Activated naive CD4-positive, alpha-beta T cell treated with Interleukin-2 at 50 U/mL for 16 hours (primary cell): ENCODE results near the gene GGT5.
"Not testable (repeated sequence)": the region's sequence is repeated elsewhere in the genome, so short reads cannot be mapped to it uniquely, and the experiment has no call there.

Experiments
- DNase-seq: peaks from one replicate; pipeline ENCODE4 v3.0.0-alpha.2; 2020

Gene GGT5

DNA sequence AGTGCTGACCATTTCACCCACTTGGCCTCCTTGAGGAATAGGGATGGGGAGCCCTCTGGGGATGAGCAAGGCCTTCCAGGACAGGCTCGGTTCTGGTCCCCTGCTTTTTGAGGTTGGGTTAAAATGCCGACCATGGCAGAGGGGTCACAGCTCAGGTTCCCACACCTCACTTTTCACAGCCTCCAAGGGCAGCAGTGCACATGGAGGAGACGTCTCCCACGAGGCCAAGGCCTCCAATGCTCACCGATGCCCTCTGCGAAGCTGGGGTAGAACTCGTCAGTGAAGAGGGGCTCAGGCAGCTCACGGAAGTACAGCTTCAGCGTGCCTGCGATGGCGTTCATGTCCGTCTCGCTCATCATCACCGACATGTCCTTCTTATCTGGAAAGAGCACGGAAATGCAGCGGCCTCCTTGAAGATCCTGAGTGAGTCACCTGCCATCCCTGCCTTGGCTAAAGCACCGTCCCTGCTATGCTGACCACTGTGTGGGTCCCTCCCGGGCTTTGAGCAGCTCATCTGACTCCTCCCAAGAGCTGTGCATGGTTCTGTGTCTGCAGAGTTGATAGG is 17.4 kb upstream of the GGT5 start:
- DNase-seq, result not testable (repeated sequence)

DNA sequence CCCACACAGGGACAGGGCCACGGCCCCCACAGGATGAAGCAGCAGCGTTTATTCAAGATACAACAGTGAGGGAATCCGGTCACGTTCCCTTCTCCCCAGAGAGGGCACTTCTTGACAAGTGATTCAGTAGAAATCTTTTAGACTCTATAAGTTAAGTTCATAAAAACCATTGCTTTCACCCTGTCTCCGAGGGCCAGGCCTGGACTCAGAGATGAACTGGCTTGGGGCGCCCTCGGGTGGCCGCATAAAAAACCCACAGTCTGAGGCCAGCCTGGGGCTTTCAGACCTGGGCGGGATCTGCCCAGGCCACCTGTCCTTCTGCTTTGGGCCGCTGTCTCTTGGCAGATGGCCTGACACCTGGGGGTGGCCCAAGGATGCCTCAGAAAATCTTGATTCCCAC is 14.6 kb upstream of the GGT5 start:
- DNase-seq, result peak; percentile 63

DNA sequence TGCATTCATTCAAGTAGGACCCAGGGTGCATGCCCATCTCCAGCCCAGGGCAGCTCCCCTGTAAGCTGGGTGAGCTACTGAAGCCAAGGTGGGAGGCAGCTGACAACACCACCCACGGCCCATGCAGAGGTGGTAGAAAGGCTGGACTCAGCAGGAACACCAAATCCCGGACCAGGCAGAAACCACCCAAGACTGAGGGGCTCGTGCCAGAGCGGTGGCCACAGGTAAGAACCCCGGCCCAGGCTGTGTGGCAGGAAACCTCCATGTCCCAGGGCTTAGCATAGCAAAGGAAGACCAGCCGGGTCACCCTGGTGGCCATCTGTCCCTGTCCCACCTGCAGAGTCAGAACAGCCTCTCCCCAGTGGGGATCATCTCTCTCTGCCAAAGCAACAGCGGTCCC is 11.9 kb upstream of the GGT5 start:
- DNase-seq, result not testable (repeated sequence)

DNA sequence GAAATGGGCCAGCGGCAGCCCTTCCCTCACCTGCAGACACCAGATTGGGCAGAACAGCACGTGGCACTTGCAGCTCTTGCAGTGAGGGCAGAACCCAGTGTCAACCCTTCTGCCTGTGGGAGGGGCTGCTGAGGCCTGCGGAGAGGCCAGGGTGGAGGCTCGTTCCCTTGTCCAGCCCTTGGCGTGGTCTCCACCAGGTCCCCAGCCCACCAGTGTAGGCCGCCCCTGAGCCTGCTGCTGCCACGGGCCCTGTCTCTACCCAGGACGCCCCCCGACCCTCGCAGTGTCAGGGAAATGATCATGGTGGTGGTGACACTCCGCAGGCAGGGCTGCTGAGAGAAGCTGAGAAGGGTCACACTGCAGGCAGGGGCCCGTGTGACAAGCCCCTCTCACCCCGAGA is 11.3 kb upstream of the GGT5 start:
- DNase-seq, result not testable (repeated sequence)

DNA sequence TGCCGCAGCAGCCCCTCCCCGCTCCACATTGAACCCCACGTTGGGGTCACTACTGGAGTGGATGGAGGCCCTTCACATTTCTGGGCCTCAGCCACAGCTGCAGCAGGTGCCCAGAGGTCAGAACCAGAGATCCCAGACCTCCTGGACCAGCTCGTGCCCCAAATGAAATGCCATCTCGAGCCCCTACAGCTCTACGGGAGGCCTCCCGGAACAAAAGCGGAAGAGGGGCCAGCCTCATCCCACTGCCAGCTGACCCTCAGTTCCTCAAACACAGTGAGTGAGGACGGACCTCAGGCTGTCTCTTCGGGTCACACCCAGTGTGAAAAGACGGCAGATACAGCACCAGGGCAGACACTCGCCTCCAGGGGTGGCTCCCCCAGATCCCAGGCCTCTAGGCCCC is 8.2 kb upstream of the GGT5 start:
- DNase-seq, result not testable (repeated sequence)

DNA sequence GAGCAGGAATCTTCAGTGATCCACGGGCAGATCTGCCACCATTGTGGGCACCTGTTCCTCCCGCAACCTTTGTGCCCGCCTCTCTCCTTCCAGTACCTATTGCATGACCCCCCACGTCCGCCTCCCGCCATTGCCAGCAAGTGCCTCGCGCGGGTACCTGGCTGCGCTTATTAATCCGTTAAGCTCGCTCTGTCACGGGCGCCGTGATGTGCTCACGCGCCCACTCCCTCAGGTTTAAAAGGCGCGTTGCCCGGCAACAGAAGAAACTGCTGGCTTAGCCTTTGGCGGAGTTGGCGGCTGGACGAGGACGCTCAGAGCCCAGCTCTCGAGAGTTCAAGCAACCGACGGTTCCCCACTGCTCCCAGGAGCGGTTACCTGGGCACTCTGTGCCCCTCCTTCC is 6.4 kb upstream of the GGT5 start:
- DNase-seq, result not testable (repeated sequence)

DNA sequence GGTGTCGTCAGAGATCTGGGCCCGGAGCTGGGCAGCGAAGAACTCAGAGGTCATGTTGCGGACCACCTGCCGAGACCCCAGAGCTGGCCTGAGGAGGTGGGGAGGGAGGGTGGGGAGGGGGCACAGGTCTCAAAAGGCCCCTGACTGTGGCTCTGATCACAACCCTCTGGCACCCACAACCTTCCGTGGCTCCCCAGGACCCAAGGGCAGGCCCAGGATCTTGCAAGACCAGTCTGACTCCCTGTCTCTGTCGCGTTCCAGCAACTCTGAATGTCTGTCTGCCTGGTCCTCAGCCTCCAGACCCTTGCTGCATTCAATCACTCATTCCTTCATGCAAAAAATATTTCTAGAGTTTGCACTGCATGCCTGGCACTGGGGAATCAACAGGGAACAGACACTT is 4.5 kb upstream of the GGT5 start:
- not testable (repeated sequence) for DNase-seq

DNA sequence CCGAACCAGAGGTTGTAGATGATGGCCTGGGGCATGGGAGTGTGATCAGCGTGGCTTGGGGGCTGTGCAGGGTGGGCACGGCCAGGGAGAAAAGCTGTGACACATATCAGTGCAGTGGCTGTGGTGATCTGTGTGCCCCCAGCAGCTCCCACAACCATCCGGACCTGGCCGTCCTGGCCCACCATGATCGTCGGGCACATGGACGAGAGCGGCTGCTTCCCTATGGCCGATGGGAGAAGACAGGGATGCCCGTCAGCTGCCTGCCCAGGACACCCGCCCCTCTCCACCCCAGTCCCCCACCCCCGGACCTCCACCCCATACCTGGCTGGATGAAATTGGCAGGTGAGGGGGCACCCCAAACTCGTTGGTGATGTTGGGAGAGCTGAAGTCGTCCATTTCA is 3.7 kb upstream of the GGT5 start:
- DNase-seq, result not testable (repeated sequence)

DNA sequence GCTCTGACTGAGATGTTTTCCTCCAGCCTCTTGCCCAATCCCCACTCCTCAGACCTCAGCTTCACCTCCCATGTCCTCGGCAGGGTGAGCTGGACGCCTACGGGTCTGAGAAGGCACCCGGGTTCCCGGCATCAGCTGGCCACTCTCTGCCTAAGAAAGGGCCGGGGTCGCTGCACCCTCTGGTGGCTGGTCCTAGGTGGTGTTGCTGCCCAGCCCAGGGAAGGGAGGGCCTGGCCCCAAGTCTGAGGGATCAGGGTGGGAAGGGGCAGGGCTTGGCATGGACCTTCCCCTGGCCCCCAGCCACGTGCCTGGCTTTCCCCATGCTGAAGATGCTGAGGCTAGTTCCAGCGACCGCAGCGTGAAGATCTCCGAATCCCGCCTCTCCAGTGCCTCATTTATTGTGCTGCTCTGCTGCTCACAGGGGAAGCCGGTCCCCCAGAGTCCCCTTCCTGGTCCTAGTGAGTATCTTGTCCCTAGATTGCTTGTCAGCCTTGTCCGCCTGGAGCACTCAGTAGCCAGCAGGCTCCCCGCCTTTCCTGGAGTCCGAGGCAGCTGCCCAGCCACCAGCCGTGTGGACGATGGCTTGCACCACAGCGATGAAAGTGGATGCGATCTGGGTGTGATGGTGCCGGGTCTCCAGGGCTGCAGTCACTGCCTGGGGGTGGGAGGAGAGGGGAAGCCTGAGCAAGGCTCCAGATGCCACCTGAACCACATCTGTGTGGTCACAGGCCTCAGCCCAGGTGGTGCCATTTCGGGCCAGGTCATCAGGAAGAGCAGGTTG is 2.9 kb upstream of the GGT5 start:
- DNase-seq, result peak; percentile 40

DNA sequence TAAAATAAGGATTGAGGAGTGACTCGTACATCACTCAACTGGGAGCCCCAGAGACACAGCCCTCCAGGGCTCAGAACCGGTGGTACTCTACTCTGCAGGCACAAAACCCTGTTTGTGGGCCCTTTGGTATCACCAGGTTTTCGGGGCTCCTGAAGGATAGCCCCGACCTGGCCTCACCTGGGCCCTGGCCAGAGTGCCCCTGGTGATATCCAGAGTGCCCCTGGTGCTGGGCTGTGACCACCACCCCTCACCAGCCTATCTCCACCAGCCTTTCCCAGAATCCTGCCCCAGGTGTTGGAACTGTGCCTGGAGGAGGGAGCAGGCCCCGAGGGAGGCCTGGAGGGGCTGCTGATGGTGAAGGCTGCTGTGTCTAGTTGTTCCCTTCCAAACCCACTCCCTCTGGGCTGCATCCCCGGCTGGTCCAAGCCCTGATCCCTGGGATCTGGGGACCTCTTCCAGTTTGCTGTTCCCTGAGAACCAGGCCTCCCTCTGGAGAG is 2.2 kb upstream of the GGT5 start:
- no peak for DNase-seq

DNA sequence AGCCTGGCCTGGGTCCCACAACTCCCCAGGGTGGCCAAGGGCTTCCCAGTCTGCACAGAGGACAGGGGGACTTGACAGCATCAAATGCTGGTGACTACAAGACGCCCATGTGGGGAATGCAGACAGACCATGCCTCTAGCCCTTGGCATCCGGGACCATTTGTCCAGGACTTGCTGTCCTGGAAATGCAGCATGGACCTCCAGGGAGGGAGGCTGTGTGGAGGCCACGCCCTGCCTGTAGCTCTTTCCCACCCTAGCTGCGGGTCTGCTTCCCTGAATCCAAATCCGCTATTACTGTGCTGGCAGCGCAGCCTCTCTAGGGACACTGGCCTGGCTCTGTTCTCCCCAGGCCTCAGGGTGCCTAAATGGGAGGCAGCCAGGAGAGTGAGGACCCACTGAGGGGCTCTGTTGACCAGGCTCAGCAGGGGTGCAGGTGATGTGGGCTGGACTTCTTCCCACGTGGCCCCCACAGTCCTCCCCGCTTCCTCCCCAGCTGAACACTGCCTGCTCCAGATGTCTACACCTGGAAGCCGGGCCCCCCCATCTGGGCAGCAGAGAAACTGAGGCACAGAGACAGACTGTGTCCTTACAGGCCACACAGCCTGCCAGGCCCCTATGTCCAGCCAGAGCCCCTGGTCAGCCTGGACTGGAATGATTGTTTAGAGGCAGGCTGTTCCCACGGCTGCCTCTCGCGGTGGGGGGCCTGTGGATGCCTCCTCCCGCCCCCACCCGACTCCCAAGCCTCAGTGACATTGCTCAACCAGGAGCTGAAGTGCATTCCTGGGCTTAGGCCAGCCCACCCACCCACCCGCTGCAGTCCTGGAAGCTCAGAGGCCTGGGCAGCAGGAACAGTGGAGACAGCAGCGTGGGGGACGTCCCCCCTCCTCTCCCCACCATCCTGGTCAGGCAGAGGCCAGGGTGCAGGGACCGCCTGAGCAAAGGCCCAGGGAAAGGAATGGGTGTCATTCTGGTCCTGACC is 991 bp upstream of the GGT5 start:
- not testable (repeated sequence) for DNase-seq

DNA sequence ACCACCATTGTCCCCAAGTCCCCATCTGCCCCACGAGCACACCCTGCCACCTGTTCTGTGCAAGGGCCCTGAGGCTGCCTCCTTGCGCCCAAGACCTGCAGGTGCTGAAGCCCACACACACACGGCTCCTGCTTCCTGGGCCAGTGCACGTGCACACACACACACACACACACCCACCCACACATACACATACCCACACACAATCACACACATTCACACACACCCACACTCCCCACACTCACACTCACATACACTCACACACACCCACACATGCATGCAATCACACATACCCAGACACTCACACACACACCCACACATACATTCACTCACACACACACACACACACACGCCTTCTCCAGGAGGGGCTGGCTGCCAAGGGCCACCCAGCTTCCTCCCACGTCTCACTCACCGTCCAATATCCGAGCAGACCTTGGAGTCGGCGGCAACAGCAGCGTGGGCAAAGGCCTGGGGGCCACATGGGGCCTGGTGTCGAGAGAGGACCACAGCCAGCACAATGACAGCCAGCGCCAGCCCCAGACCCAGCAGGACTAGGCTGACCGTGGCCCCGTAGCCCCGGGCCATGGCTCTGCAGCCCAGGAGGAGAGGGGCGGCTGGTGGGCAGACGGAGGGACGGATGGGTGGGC is 616 bp downstream of the GGT5 start:
- DNase-seq, result no peak

DNA sequence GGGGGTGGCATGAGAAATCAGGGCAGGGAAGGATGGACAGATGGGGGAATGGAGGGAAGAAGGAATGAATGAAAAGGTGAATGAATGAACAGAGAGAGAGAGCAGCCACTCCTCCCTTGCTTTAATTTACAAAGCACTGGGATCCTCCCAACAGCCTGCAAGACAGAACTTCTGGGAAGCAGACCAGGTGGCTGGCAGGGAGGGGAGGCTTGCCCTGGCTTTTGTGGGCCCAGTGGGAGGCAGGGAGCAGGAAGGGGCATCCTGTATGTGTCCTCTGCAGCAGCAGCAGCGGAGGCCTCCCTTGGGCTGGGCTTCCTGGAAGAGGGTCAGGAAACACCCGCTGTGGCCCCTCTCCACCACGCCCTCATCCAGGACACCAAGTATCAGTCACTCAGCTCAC is 1.5 kb downstream of the GGT5 start:
- DNase-seq, result not testable (repeated sequence)

DNA sequence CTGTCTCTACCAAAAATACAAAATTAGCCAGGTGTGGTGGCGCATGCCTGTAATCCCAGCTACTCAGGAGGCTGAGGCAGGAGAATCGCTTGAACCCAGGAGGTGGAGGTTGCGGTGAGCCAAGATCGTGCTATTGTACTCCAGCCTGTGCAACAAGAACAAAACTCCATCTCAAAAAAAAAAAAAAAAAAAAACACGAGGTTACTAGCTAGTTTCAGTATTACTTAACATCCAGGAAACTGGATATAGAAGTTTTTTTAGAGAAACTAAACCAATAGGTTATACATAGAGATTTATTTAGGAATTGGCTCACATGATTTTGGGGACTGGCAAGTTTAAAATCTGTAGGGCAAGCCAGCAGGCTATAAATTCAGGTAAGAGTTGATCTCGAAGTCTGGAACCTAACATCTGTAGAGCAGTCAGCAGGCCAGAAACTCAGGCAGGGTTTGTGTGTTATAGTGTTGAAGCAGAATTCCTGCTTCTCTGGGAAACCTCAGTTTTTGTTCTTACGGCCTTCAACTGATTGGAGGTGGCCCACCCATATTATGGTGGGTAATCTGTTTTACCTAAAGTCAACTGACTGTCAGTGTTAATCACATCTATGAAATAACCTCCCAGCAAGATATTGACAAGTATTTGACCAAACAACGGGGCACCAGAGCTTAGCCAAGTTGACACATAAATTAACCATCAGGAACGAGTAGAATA is 3.7 kb downstream of the GGT5 start:
- not testable (repeated sequence) for DNase-seq

DNA sequence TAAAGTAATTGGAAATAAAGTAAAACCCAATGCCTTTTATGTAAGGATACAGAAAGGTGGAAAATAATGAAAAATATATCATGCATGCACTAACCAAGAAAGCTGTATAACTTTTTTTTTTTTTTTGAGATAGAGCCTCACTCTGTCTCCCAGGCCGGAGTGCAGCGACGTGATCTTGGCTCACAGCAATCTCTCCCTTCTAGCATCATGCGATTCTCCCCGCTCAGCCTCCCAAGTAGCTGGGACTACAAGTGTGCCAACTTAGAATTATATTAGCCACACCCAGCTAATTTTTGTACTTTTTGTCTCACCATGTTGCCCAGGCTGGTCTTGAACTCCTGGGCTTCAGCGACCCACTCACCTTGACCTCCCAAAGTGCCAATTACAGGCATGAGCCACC is 4.5 kb downstream of the GGT5 start:
- DNase-seq, result no peak

DNA sequence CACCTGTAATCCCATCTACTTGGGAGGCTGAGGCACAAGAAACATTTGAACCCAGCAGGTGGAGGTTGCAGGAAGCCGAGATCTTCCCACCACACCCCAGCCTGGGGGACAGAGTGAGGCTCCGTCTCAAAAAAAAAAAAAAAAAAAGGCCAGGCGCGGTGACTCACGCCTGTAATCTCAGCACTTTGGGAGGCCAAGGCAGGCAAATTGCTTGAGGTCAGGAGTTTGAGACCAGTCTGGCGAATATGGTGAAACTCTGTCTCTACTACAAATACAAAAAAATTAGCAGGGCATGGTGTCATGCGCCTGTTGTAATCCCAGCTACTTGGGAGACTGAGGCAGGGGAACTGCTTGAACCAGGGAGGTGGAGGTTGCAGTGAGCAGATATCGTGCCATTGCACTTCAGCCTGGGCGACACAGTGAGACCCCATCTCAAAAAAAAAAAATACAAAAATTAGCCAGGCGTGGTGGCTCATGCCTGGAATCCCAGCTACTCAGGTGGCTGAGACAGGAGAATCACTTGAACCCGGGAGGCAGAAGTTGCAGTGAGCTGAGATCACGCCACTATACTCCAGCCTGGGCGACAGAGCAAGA is 6.7 kb downstream of the GGT5 start:
- not testable (repeated sequence) for DNase-seq

DNA sequence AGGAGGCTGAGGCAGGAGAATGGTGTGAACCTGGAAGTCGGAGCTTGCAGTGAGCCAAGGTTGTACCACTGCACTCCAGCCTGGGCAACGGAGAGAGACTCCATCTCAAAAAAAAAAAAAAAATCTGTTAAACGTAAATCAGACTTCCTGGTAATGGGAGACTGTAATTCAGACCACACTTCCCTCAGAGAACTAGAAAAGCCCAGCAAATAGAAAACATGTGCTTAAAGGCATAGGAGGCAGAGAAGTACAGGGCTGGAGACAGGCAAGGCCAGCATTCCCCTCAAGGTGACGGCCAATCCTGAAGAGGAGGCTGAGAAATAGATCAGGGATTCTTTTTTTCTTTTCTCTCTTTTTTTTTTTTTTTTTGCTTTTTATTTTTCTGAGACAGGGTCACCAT is 8.2 kb downstream of the GGT5 start:
- no peak for DNase-seq

DNA sequence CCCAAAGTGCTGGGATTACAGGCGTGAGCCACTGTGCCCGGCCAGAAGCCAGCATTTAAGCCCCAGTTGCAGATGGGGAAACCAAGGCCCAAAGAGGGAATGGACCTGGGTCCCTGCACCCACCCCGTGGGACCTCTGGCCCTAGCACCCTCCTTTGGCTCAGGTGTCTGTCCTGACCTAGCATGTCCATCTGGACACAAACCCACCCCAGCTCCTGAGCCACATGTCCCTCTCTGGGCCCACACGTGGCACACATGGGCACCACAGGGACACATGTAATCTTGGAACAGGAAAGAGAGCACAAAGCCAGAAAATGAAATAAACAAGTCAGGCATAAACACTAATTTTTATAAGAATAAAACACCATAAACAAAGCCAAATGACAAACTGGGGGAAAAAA is 9.6 kb downstream of the GGT5 start:
- DNase-seq, result no peak

DNA sequence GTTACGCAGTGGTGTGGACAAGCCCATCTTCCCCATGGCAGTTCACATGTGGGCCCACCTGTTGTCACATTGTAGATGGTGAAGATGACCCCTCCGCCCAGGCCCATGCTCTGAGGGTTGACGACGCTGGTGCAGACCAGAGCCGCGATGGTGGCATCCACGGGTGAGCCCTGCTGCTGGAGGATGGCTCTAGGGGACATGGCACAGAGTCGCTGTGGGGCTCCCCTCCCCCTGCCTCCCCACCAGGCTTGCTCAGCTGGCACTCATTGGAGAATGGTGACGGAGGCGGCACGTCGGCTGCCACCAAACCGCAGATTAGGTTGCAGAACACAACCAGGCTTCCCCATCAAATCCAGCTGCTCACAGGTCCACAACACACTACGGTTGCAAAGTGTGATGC is 11.1 kb downstream of the GGT5 start:
- no peak for DNase-seq

DNA sequence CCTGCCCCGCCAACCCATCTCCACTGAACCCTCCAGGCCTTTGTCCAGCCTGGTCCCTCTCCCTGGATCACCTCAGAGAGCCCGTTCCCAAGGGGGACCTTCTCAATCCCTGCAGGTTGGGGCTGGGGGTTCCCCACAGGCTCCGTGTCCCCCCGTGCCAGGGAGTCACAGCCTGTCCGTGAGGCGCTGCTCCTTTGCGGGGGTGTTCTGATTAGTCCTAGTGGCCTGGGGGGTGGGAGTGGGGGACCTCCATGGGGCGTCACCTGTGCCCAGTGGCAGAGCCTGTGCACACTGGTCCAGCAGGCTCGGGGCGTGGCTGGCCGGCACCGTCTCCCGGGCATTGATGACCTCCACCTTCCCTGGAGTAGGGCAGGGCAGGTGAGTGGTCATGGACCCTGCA is 11.6 kb downstream of the GGT5 start:
- no peak for DNase-seq

DNA sequence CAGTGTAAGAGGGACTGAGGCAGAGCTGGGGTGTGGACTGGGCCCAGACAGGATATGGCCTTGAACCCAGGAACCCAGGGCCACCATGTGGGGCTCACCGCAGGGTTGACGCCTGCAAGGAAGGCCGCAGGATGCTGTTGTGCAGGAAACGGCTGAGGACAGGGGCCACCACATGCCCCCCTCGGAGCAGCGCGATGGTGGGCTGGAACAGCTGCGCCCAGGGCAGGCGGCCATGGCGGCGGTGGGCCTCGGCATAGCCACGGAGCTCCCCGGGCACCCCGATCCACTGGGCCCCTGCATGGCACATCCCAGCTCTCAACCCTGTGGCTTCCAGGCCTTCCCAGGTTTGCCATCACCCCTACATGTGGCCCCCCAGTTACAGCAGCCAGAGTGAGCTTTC is 12.2 kb downstream of the GGT5 start:
- no peak for DNase-seq

DNA sequence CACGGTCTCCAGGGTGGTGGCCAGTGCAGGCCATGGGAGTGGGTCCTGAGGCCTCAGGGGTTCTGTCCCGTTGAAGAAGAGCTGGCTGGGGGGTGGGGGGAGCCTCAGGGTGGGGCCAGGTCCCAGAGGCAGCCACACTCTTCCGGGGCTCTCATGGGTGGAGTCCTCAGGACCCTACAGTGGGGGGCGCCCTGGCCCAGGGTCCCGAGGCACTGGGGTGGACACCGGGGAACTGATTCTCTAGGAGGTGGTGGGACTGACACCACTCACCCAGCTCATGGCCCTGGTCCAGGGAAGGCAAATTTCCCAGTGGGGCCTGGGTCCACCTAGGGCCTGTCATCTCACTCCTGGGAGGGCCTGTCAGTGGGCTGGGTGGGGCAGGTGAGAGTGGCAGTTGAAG is 12.8 kb downstream of the GGT5 start:
- no peak for DNase-seq
